ENCODE data around the gene TNFRSF1A. TPM values are rescaled to one million over a fixed set of nuclear protein-coding genes. Genes with fewer than 3 reads are reported as not detected.

Gene TNFRSF1A
- total RNA-seq, 1 experiment from 2014 or later = 91.5 TPM

- no peaks in the 10 kb centered on the region for H3K4me1 ChIP-seq (ENCODE audit: insufficient read depth, low read length, poor library complexity, severe bottlenecking)
Observed at GRCh38 chr12:6284273-6284672, 57.6 kb downstream of the TNFRSF1A start.

GRCh38 chr12:6282453-6282840 is 59.4 kb downstream of the TNFRSF1A start:
- Histone ChIP-seq H3K9me3 (ENCODE audit: low read depth, low read length, poor library complexity, severe bottlenecking) (no peaks in the 10 kb centered on the region), H3K27ac (ENCODE audit: low read depth, low read length, poor library complexity, severe bottlenecking) (no peak overlapping the region), H3K4me3 (ENCODE audit: low read depth, low read length, poor library complexity, severe bottlenecking) (no peak overlapping the region), H3K27me3 (replicated peaks; ENCODE audit: insufficient read depth, low read depth, low read length, poor library complexity) (no peaks in the 10 kb centered on the region), H3K36me3 (ENCODE audit: insufficient read depth, low read length, poor library complexity, severe bottlenecking) (no peaks in the 10 kb centered on the region), H3K4me1 (ENCODE audit: insufficient read depth, low read length, poor library complexity, severe bottlenecking) (peaks cover 7% of the 10 kb centered on the region)
- CTCF ChIA-PET = interaction anchor here (1.8 kb wide), 1 partner anchor 87 kb away, joined by 6 read pairs; no protein-coding TSS in a partner anchor
- POLR2A ChIA-PET (ENCODE audit: low non-redundant PET) = no interaction called here
- no peak for DNase-seq (ENCODE audit: low spot score)
- intact Hi-C loops (cut with micrococcal nuclease; ENCODE audit: unreplicated experiment) = no loop called here
- TF ChIP-seq EZH2 (IDR thresholded peaks at IDR 0.05; ENCODE audit: borderline replicate concordance, low read depth, low read length, poor library complexity, severe bottlenecking) (no peak), CTCF (conservative IDR thresholded peaks at IDR 0.05; ENCODE audit: low read depth, low read length) (no peak)
- no TSS peak for BruUV-seq (replicated peaks)

More at GRCh38 chr12:6284273-6284672, 57.6 kb downstream of the TNFRSF1A start:
- TF ChIP-seq EZH2 (IDR thresholded peaks at IDR 0.05; ENCODE audit: borderline replicate concordance, low read depth, low read length, poor library complexity, severe bottlenecking) (no peak), CTCF (conservative IDR thresholded peaks at IDR 0.05; ENCODE audit: low read depth, low read length) (no peak)
- H3K4me3 ChIP-seq (ENCODE audit: low read depth, low read length, poor library complexity, severe bottlenecking) = no peak overlapping the region
- H3K9me3 ChIP-seq (ENCODE audit: low read depth, low read length, poor library complexity, severe bottlenecking) = no peaks in the 10 kb centered on the region
- no peaks in the 10 kb centered on the region for H3K27me3 ChIP-seq (replicated peaks; ENCODE audit: insufficient read depth, low read depth, low read length, poor library complexity)
- CTCF ChIA-PET = interaction anchor here (0.6 to 1.0 kb wide), 8 partner anchors 45 to 230 kb away, joined by 3 to 21 read pairs (median 5); no protein-coding TSS in a partner anchor
- DNase-seq (ENCODE audit: low spot score) = no peak
- BruUV-seq (replicated peaks) = no TSS peak
- H3K36me3 ChIP-seq (ENCODE audit: insufficient read depth, low read length, poor library complexity, severe bottlenecking) = no peaks in the 10 kb centered on the region
- H3K27ac ChIP-seq (ENCODE audit: low read depth, low read length, poor library complexity, severe bottlenecking) = no peak overlapping the region
- POLR2A ChIA-PET (ENCODE audit: low non-redundant PET) = no interaction called here
- intact Hi-C loops (cut with micrococcal nuclease; ENCODE audit: unreplicated experiment) = no loop called here

GRCh38 chr12:6281081-6281809 is 60.6 kb downstream of the TNFRSF1A start:
- no peak for DNase-seq (ENCODE audit: low spot score)
- no TSS peak for BruUV-seq (replicated peaks)
- H3K36me3 ChIP-seq (ENCODE audit: insufficient read depth, low read length, poor library complexity, severe bottlenecking) = no peaks in the 10 kb centered on the region
- no peaks in the 10 kb centered on the region for H3K27me3 ChIP-seq (replicated peaks; ENCODE audit: insufficient read depth, low read depth, low read length, poor library complexity)
- ChIA-PET CTCF (interaction anchor here (1.8 kb wide), 1 partner anchor 86 kb away, joined by 6 read pairs; no protein-coding TSS in a partner anchor), POLR2A (ENCODE audit: low non-redundant PET) (no interaction called here)
- peaks cover 7% of the 10 kb centered on the region for H3K4me1 ChIP-seq (ENCODE audit: insufficient read depth, low read length, poor library complexity, severe bottlenecking)
- H3K9me3 ChIP-seq (ENCODE audit: low read depth, low read length, poor library complexity, severe bottlenecking) = no peaks in the 10 kb centered on the region
- H3K27ac ChIP-seq (ENCODE audit: low read depth, low read length, poor library complexity, severe bottlenecking) = no peak overlapping the region
- intact Hi-C loops (cut with micrococcal nuclease; ENCODE audit: unreplicated experiment) = no loop called here
- H3K4me3 ChIP-seq (ENCODE audit: low read depth, low read length, poor library complexity, severe bottlenecking) = no peak overlapping the region
- no peak for TF ChIP-seq EZH2 (IDR thresholded peaks at IDR 0.05; ENCODE audit: borderline replicate concordance, low read depth, low read length, poor library complexity, severe bottlenecking)
- TF ChIP-seq CTCF (conservative IDR thresholded peaks at IDR 0.05; ENCODE audit: low read depth, low read length) = no peak
